ENCODE data around the gene SFI1.
"Not testable (repeated sequence)": the region's sequence is repeated elsewhere in the genome, so short reads cannot be mapped to it uniquely, and the experiment has no call there.

The SFI1 gene

DNA sequence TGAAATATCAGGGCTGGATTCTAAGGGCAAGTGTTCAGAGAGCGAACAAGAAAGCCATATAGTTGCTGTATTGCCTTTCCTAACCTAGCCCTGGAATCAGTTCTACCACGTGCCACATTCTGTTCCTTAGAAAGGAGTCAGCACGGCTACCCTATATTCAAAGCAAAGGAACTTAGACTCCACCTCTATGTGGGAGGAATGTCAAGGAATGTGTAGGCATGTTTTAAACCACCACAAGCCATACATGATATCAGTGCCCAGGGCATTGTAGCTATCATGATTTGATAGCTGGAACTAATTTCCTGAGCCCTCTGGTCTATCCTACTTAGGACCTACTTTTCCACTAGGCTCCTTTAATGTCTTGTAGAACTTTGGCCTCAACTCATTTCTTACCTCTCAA, 4.2 kb upstream of the SFI1 start:
- no peak overlapping the region for H3K9ac ChIP-seq (ENCODE audit: low read length in 2 of 2)
- H3K27me3 ChIP-seq (ENCODE audit: control insufficient read depth in 1 of 2, insufficient read depth in 2 of 2, low read length in 2 of 2), result no peaks in the 10 kb centered on the region
- H3K27ac ChIP-seq (ENCODE audit: low read length), result no peak overlapping the region
- no peak overlapping the region for H3K4me3 ChIP-seq (ENCODE audit: low read length in 2 of 2)
- H3K4me1 ChIP-seq (ENCODE audit: control insufficient read depth, insufficient read depth, low read length), result peaks cover 35% of the 10 kb centered on the region
- peaks cover 1 to 2% of the 10 kb centered on the region in 2 donors for H3K36me3 ChIP-seq (ENCODE audit: control insufficient read depth in 2 of 2, insufficient read depth in 2 of 2, low read length in 2 of 2)
- no peaks in the 10 kb centered on the region for H3K9me3 ChIP-seq (ENCODE audit: control insufficient read depth in 2 of 2, low read length in 2 of 2)

GRCh38 chr22:31493355-31493754, 3.0 kb upstream of the SFI1 start:
- not testable (repeated sequence) for H3K9me3 ChIP-seq (ENCODE audit: control insufficient read depth in 2 of 2, low read length in 2 of 2); H3K4me3 ChIP-seq (ENCODE audit: low read length in 2 of 2); H3K36me3 ChIP-seq (ENCODE audit: control insufficient read depth in 2 of 2, insufficient read depth in 2 of 2, low read length in 2 of 2); H3K27ac ChIP-seq (ENCODE audit: low read length); H3K27me3 ChIP-seq (ENCODE audit: control insufficient read depth in 1 of 2, insufficient read depth in 2 of 2, low read length in 2 of 2); H3K9ac ChIP-seq (ENCODE audit: low read length in 2 of 2)
- H3K4me1 ChIP-seq (ENCODE audit: control insufficient read depth, insufficient read depth, low read length), result peaks cover 33% of the 10 kb centered on the region

DNA sequence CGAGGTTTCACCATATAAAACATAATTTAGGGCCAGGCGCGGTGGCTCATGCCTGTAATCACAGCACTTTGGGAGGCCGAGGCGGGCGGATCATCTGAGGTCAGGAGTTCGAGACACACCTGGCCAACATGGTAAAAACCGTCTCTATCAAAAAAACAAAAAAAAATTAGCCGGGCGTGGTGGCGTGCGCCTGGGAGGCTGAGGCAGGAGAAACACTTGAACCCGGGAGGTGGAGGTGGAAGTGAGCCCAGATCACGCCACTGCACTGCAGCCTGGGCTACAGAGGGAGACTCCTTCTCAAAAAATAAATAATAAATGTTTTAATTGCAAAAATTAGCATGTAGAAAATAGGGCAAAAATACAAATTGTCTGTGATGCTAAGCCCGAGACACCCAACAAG, 993 bp upstream of the SFI1 start:
- Histone ChIP-seq H3K4me1 (ENCODE audit: control insufficient read depth, insufficient read depth, low read length) (peaks cover 21% of the 10 kb centered on the region), H3K9ac (ENCODE audit: low read length in 2 of 2) (peak overlapping the region; percentile 55 to 86), H3K36me3 (ENCODE audit: control insufficient read depth in 2 of 2, insufficient read depth in 2 of 2, low read length in 2 of 2) (peaks cover 0 to 2% of the 10 kb centered on the region in 2 donors), H3K27ac (ENCODE audit: low read length) (peak overlapping the region; percentile 41), H3K4me3 (ENCODE audit: low read length in 2 of 2) (peak overlapping the region; percentile 93 to 95), H3K27me3 (ENCODE audit: control insufficient read depth in 1 of 2, insufficient read depth in 2 of 2, low read length in 2 of 2) (no peaks in the 10 kb centered on the region), H3K9me3 (ENCODE audit: control insufficient read depth in 2 of 2, low read length in 2 of 2) (no peaks in the 10 kb centered on the region)

DNA sequence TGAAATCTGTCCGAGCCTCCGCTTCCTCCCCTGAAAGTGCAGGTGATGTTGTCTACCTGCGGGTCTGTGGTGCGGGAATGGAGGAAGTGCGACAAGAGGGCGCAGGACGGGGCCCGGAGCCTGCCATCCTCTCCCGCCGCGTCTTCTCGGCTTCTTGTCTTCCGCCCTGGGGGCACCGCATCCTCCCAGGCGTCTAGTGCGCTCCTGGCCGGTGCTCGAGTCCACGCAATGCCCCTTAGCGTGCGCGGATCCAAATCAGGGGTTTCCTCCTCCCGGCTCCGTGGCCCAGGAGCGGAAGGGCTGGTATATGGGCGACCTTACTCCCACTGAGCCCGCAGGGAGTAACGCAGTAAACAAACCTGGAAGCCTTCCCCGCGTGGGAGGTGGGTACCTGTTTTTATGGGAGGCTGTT, 405 bp downstream of the SFI1 start:
- Histone ChIP-seq H3K9ac (ENCODE audit: low read length in 2 of 2) (peak overlapping the region; percentile 86 to 89), H3K4me1 (ENCODE audit: control insufficient read depth, insufficient read depth, low read length) (peaks cover 12% of the 10 kb centered on the region), H3K27ac (ENCODE audit: low read length) (peak overlapping the region; percentile 41), H3K27me3 (ENCODE audit: control insufficient read depth in 1 of 2, insufficient read depth in 2 of 2, low read length in 2 of 2) (no peaks in the 10 kb centered on the region), H3K36me3 (ENCODE audit: control insufficient read depth in 2 of 2, insufficient read depth in 2 of 2, low read length in 2 of 2) (peaks cover 0 to 2% of the 10 kb centered on the region in 2 donors), H3K4me3 (ENCODE audit: low read length in 2 of 2) (peak overlapping the region; percentile 93 to 95), H3K9me3 (ENCODE audit: control insufficient read depth in 2 of 2, low read length in 2 of 2) (no peaks in the 10 kb centered on the region)

GRCh38 chr22:31497148-31497938, 1.0 kb downstream of the SFI1 start:
- no peaks in the 10 kb centered on the region for H3K9me3 ChIP-seq (ENCODE audit: control insufficient read depth in 2 of 2, low read length in 2 of 2)
- no peak overlapping the region for H3K27ac ChIP-seq (ENCODE audit: low read length)
- H3K4me1 ChIP-seq (ENCODE audit: control insufficient read depth, insufficient read depth, low read length), result peaks cover 12% of the 10 kb centered on the region

GRCh38 chr22:31501738-31502137, 5.4 kb downstream of the SFI1 start:
- no peaks in the 10 kb centered on the region for H3K36me3 ChIP-seq (ENCODE audit: control insufficient read depth in 2 of 2, insufficient read depth in 2 of 2, low read length in 2 of 2)
- H3K9me3 ChIP-seq (ENCODE audit: control insufficient read depth in 2 of 2, low read length in 2 of 2), result no peaks in the 10 kb centered on the region
- no peaks in the 10 kb centered on the region for H3K27me3 ChIP-seq (ENCODE audit: control insufficient read depth in 1 of 2, insufficient read depth in 2 of 2, low read length in 2 of 2)
- no peak overlapping the region for H3K27ac ChIP-seq (ENCODE audit: low read length)
- H3K4me3 ChIP-seq (ENCODE audit: low read length in 2 of 2), result no peak overlapping the region
- H3K4me1 ChIP-seq (ENCODE audit: control insufficient read depth, insufficient read depth, low read length), result peaks cover 7% of the 10 kb centered on the region
- H3K9ac ChIP-seq (ENCODE audit: low read length in 2 of 2), result no peak overlapping the region

More at GRCh38 chr22:31497148-31497938, 1.0 kb downstream of the SFI1 start:
- Histone ChIP-seq H3K9ac (ENCODE audit: low read length in 2 of 2) (peak overlapping the region; percentile 86 to 89), H3K4me3 (ENCODE audit: low read length in 2 of 2) (peak overlapping the region; percentile 93 to 95), H3K27me3 (ENCODE audit: control insufficient read depth in 1 of 2, insufficient read depth in 2 of 2, low read length in 2 of 2) (no peaks in the 10 kb centered on the region), H3K36me3 (ENCODE audit: control insufficient read depth in 2 of 2, insufficient read depth in 2 of 2, low read length in 2 of 2) (no peaks in the 10 kb centered on the region)

DNA sequence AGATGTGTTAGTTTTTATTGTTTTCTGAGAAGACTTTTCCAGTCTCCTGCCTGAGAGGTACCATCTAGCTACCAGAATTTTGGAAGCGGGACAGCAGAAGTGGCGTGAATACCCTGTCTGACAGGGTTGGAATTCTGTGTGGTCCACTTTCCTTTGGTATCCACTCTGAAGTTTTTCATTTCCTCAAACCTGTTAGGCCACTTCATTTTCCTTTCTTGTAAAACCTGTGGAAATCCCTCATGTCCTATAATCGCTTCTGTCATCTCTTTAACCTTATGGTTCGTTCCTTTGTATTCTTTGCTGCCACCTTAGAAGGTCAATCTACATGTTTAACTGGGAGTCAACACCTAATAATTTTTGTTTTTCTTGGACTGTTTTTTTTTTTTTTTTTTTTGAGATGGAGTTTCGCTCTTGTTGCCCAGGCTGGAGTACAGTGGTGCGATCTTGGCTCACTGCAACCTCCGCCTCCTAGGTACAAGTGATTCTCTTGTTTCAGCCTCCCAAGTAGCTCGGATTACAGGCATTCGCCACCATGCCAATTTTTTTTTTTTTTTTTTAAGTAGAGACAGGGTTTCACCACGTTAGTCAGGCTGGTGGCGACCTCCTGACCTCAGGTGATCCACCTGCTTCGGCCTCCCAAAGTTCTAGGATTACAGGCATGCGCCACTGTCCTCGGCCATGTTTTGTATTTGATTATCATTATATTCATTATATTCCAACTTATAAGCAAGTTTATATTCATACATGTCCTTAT, 7.1 kb downstream of the SFI1 start:
- no peaks in the 10 kb centered on the region for H3K4me1 ChIP-seq (ENCODE audit: control insufficient read depth, insufficient read depth, low read length)
- H3K9me3 ChIP-seq (ENCODE audit: control insufficient read depth in 2 of 2, low read length in 2 of 2), result no peaks in the 10 kb centered on the region
- H3K27me3 ChIP-seq (ENCODE audit: control insufficient read depth in 1 of 2, insufficient read depth in 2 of 2, low read length in 2 of 2), result no peaks in the 10 kb centered on the region
- no peak overlapping the region for H3K4me3 ChIP-seq (ENCODE audit: low read length in 2 of 2)
- no peak overlapping the region for H3K27ac ChIP-seq (ENCODE audit: low read length)
- no peak overlapping the region for H3K9ac ChIP-seq (ENCODE audit: low read length in 2 of 2)
- H3K36me3 ChIP-seq (ENCODE audit: control insufficient read depth in 2 of 2, insufficient read depth in 2 of 2, low read length in 2 of 2), result no peaks in the 10 kb centered on the region

- no peaks in the 10 kb centered on the region for H3K9me3 ChIP-seq (ENCODE audit: control insufficient read depth in 2 of 2, low read length in 2 of 2)
- peaks cover 2 to 3% of the 10 kb centered on the region in 2 donors for H3K36me3 ChIP-seq (ENCODE audit: control insufficient read depth in 2 of 2, insufficient read depth in 2 of 2, low read length in 2 of 2)
- H3K9ac ChIP-seq (ENCODE audit: low read length in 2 of 2), result no peak overlapping the region
- H3K27ac ChIP-seq (ENCODE audit: low read length), result no peak overlapping the region
- no peak overlapping the region for H3K4me3 ChIP-seq (ENCODE audit: low read length in 2 of 2)
- H3K27me3 ChIP-seq (ENCODE audit: control insufficient read depth in 1 of 2, insufficient read depth in 2 of 2, low read length in 2 of 2), result no peaks in the 10 kb centered on the region
- H3K4me1 ChIP-seq (ENCODE audit: control insufficient read depth, insufficient read depth, low read length), result no peaks in the 10 kb centered on the region
Measured at GRCh38 chr22:31504282-31504681, 7.9 kb downstream of the SFI1 start.

DNA sequence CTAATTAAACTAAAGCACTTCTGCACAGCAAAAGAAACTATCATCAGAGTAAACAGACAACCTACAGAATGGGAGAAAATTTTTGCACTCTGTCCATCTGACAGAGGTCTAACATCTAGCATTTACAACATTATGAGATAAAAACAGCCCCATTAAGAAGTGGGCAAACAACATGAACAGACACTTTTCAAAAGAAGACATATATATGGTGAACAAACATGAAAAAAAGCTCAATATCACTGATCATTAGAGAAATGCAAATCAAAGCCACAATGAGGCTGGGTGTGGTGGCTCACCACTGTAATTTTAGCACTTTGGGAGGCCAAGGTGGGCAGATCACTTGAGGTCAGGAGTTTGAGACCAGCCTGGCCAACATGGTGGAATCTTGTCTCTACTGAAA, 11.2 kb downstream of the SFI1 start:
- not testable (repeated sequence) for H3K36me3 ChIP-seq (ENCODE audit: control insufficient read depth in 2 of 2, insufficient read depth in 2 of 2, low read length in 2 of 2); H3K9me3 ChIP-seq (ENCODE audit: control insufficient read depth in 2 of 2, low read length in 2 of 2); H3K4me1 ChIP-seq (ENCODE audit: control insufficient read depth, insufficient read depth, low read length); H3K9ac ChIP-seq (ENCODE audit: low read length in 2 of 2); H3K4me3 ChIP-seq (ENCODE audit: low read length in 2 of 2); H3K27ac ChIP-seq (ENCODE audit: low read length); H3K27me3 ChIP-seq (ENCODE audit: control insufficient read depth in 1 of 2, insufficient read depth in 2 of 2, low read length in 2 of 2)

- Histone ChIP-seq H3K27me3 (ENCODE audit: control insufficient read depth in 1 of 2, insufficient read depth in 2 of 2, low read length in 2 of 2) (no peaks in the 10 kb centered on the region), H3K4me1 (ENCODE audit: control insufficient read depth, insufficient read depth, low read length) (no peaks in the 10 kb centered on the region), H3K9me3 (ENCODE audit: control insufficient read depth in 2 of 2, low read length in 2 of 2) (no peaks in the 10 kb centered on the region)
Measured at GRCh38 chr22:31508536-31508935, 12.2 kb downstream of the SFI1 start.

More at GRCh38 chr22:31508536-31508935, 12.2 kb downstream of the SFI1 start:
- no peak overlapping the region for H3K27ac ChIP-seq (ENCODE audit: low read length)
- peaks cover 3 to 4% of the 10 kb centered on the region in 2 donors for H3K36me3 ChIP-seq (ENCODE audit: control insufficient read depth in 2 of 2, insufficient read depth in 2 of 2, low read length in 2 of 2)
- H3K9ac ChIP-seq (ENCODE audit: low read length in 2 of 2), result no peak overlapping the region
- H3K4me3 ChIP-seq (ENCODE audit: low read length in 2 of 2), result no peak overlapping the region
